GM23338 (cell line): ENCODE results near the gene U2AF1L4. TPM values are rescaled to one million over a fixed set of nuclear protein-coding genes. Genes with fewer than 3 reads are reported as not detected.
A peak's percentile ranks its signal among the peaks of the same experiment; 100 is the strongest.

Experiments used
- ATAC-seq: fragments of 200-7000 bp; cut with Tn5 transposase; 3 replicates; pipeline ENCODE4 v1.9.1; 2020
- DNase-seq: peaks from one replicate; pipeline ENCODE4 v3.0.0-alpha.2; 2015; ENCODE audit warnings: low spot score
- H2AFZ ChIP-seq: fragments of 200-600 bp; sonication (generic); 2 replicates; pipeline ENCODE4 v1.8.0; 2016; ENCODE audit warnings: antibody characterized with exemption, mild to moderate bottlenecking, moderate library complexity
- H3F3A ChIP-seq: fragments of 200-600 bp; sonication (generic); replicated peaks from 2 replicates; pipeline ENCODE4 v1.8.0; 2017; ENCODE audit warnings: antibody characterized with exemption, mixed run types, low read depth
- H3K27ac ChIP-seq: fragments of 200-600 bp; sonication (generic); 2 replicates; pipeline ENCODE4 v1.6.1; 2016; ENCODE audit warnings: low read depth
- H3K27me3 ChIP-seq: fragments of 200-600 bp; sonication (generic); 2 replicates; pipeline ENCODE4 v1.8.0; 2016; ENCODE audit warnings: mild to moderate bottlenecking, mixed run types, moderate library complexity; ENCODE audit not compliant: insufficient read depth
- H3K36me3 ChIP-seq: fragments of 200-600 bp; sonication (generic); 2 replicates; pipeline ENCODE4 v1.8.0; 2016; ENCODE audit warnings: mild to moderate bottlenecking; ENCODE audit not compliant: insufficient read depth
- H3K4me1 ChIP-seq: fragments of 200-600 bp; sonication (generic); 2 replicates; pipeline ENCODE4 v1.8.0; 2016; ENCODE audit warnings: mild to moderate bottlenecking, moderate library complexity; ENCODE audit not compliant: insufficient read depth
- H3K4me2 ChIP-seq: fragments of 200-600 bp; sonication (generic); 2 replicates; pipeline ENCODE4 v1.7.1; 2017; ENCODE audit warnings: mixed run types
- H3K4me3 ChIP-seq: fragments of 200-600 bp; sonication (generic); 2 replicates; pipeline ENCODE4 v1.6.1; 2016; ENCODE audit warnings: mixed run types
- H3K79me2 ChIP-seq: fragments of 200-600 bp; sonication (generic); replicated peaks from 2 replicates; pipeline ENCODE4 v1.8.0; 2017; ENCODE audit warnings: mild to moderate bottlenecking; ENCODE audit not compliant: insufficient read depth
- H3K9me2 ChIP-seq: fragments of 200-600 bp; sonication (generic); 2 replicates; pipeline ENCODE4 v1.8.0; 2017; ENCODE audit not compliant: insufficient read depth
- H4K20me1 ChIP-seq: fragments of 200-600 bp; sonication (generic); replicated peaks from 2 replicates; pipeline ENCODE4 v1.8.0; 2017; ENCODE audit warnings: mild to moderate bottlenecking; ENCODE audit not compliant: insufficient read depth
- H3K27ac Mint-ChIP-seq: 2 replicates; pipeline ENCODE4 v1.8.0; 2020; ENCODE audit warnings: inconsistent platforms, mild to moderate bottlenecking, moderate library complexity, mixed read lengths
- H3K27me3 Mint-ChIP-seq: 3 replicates; pipeline ENCODE4 v1.8.0; 2022; ENCODE audit warnings: low read depth, mild to moderate bottlenecking, moderate library complexity, mixed read lengths, inconsistent platforms; ENCODE audit not compliant: insufficient read depth, poor library complexity
- H3K36me3 Mint-ChIP-seq: 3 replicates; pipeline ENCODE4 v1.8.0; 2021; ENCODE audit warnings: low read depth, mild to moderate bottlenecking, inconsistent platforms, moderate library complexity, mixed read lengths
- H3K4me1 Mint-ChIP-seq: 3 replicates; pipeline ENCODE4 v1.8.0; 2020; ENCODE audit warnings: mild to moderate bottlenecking, inconsistent platforms, mixed read lengths
- H3K4me3 Mint-ChIP-seq: 3 replicates; pipeline ENCODE4 v1.8.0; 2021; ENCODE audit warnings: moderate library complexity, mild to moderate bottlenecking, inconsistent platforms, mixed read lengths
- H3K9me3 Mint-ChIP-seq: 3 replicates; pipeline ENCODE4 v1.8.0; 2020; ENCODE audit warnings: moderate library complexity, mild to moderate bottlenecking, inconsistent platforms, mixed read lengths
- CREB1 ChIP-seq: fragments of 250-450 bp; sonication (Bioruptor Pico); IDR thresholded peaks from 2 replicates; pipeline ENCODE4 v1.5.0; 2020; ENCODE audit warnings: low read depth, mild to moderate bottlenecking, moderate library complexity
- ETS1 ChIP-seq: IDR thresholded peaks from 2 replicates; pipeline ENCODE4 v1.6.1; 2016; ENCODE audit warnings: antibody characterized with exemption
- EZH2phosphoT487 ChIP-seq: fragments of 200-600 bp; sonication (generic); IDR thresholded peaks from one replicate; pipeline ENCODE4 v1.8.1; 2018; ENCODE audit warnings: antibody characterized with exemption; ENCODE audit not compliant: unreplicated experiment
- NANOG ChIP-seq: IDR thresholded peaks from 2 replicates; pipeline ENCODE4 v1.6.1; 2016; ENCODE audit warnings: antibody characterized with exemption, borderline replicate concordance
- POLR2AphosphoS5 ChIP-seq: IDR thresholded peaks from 2 replicates; pipeline ENCODE4 v1.6.1; 2016; ENCODE audit warnings: antibody characterized with exemption, low read depth
- REST ChIP-seq: IDR thresholded peaks from one replicate; pipeline ENCODE4 v1.6.1; 2018; ENCODE audit warnings: antibody characterized with exemption; ENCODE audit not compliant: unreplicated experiment
- STAT1 ChIP-seq: IDR thresholded peaks from one replicate; pipeline ENCODE4 v1.6.1; 2016; ENCODE audit warnings: antibody characterized with exemption; ENCODE audit not compliant: unreplicated experiment
- ZNF114 ChIP-seq: fragments of 250-450 bp; sonication (Bioruptor Pico); IDR thresholded peaks from 2 replicates; pipeline ENCODE4 v1.5.0; 2020; ENCODE audit warnings: mild to moderate bottlenecking, moderate library complexity
- polyA plus RNA-seq: library from polyadenylated mRNA; unstranded; fragments of >200 nt; fragmentation: Nextera tagmentation; extraction: Ambion mirVana; gene quantifications from 2 replicates; pipeline ENCODE4 v1.2.1, GENCODE V29; 2016
- total RNA-seq: library from RNA; depleted of rRNA; stranded (reverse); fragments of >200 nt; shearing (Covaris generic); gene quantifications from 2 replicates; pipeline ENCODE4 v1.2.3, GENCODE V29; 2014
- TF ChIP-seq, protein P1 (sequence below), 2 experiments: fragments of 200-600 bp in 1 of 2; sonication (generic) in 1 of 2; conservative IDR thresholded peaks; 2 replicates each; pipeline versions ENCODE4 v1.5.1 to v1.6.1; 2016 to 2017; ENCODE audit warnings: antibody characterized with exemption in 2 of 2, low read depth in 2 of 2, mild to moderate bottlenecking in 2 of 2, moderate library complexity in 1 of 2

Gene U2AF1L4
- total and polyA plus RNA-seq, 2 experiments from 2014 or later = 13.1 to 23.7 TPM

DNA sequence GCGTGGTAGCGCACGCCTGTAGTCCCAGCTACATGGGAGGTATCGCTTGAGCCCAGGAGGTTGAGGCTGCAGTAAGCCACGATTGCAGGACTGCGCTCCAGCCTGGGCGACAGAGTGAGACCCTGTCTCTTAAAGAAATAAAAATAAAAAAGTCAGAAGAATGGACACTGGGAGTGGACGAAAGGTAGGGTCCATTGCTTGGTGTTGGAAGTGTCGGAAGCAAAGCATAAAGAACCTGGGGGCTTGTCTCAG, 29.8 kb upstream of the U2AF1L4 start (continued):
- TF ChIP-seq REST (no peak), CREB1 (CRISPR knock-in tag) (no peak), EZH2phosphoT487 (no peak)
- TF ChIP-seq, protein P1, sequence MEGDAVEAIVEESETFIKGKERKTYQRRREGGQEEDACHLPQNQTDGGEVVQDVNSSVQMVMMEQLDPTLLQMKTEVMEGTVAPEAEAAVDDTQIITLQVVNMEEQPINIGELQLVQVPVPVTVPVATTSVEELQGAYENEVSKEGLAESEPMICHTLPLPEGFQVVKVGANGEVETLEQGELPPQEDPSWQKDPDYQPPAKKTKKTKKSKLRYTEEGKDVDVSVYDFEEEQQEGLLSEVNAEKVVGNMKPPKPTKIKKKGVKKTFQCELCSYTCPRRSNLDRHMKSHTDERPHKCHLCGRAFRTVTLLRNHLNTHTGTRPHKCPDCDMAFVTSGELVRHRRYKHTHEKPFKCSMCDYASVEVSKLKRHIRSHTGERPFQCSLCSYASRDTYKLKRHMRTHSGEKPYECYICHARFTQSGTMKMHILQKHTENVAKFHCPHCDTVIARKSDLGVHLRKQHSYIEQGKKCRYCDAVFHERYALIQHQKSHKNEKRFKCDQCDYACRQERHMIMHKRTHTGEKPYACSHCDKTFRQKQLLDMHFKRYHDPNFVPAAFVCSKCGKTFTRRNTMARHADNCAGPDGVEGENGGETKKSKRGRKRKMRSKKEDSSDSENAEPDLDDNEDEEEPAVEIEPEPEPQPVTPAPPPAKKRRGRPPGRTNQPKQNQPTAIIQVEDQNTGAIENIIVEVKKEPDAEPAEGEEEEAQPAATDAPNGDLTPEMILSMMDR (conservative IDR thresholded peaks at IDR 0.05; ENCODE audit: low read depth in 2 of 2) = no peak

DNA sequence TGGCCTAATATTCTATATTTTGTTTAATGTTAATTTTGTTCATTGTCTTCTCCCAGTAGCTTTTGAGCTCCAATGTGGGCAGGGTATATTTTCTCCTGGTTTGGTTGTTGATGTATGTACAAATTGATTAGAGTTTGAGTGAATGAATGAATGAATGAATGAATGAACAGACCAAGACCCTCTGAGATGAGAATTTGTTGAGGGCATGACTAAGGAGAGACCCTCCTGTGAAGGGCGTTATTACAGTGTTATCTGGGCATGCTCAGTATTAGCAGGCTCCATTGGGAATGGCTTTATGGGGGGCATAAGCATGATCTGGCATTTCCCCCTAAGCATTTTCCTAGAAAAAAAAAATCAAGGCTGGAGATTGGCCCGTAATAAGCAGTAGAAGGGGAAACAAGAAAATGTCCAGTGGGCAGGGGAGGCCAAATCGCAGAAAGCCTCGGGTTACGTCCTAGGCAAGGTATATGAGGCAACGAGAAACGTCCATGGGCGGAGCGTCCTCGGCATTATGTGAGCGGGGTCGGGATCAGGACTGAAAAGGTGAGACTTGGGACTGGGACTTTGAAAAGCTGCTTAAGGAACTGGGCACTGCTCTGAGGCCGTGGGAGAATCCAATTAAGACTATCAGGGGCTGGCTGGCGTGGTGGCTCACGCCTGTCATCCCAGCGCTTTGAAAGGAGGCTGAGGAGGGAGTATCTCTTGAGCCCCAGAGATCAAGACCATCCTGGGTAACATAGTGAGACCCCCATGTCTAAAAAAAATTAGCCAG, 29.2 kb upstream of the U2AF1L4 start:
- peaks cover 7% of the 10 kb centered on the region; the same call in 1 of the 2 replicates for H3F3A ChIP-seq
- H3K4me3 Mint-ChIP-seq = peak overlapping the region; percentile 1; the same call in 2 of the 3 replicates
- H3K9me3 Mint-ChIP-seq = no peaks in the 10 kb centered on the region; the same call in 2 of the 3 replicates
- H4K20me1 ChIP-seq = no peaks in the 10 kb centered on the region; the same call in 1 of the 2 replicates
- no peaks in the 10 kb centered on the region for H3K9me2 ChIP-seq
- peaks cover 32% of the 10 kb centered on the region for H3K4me1 Mint-ChIP-seq
- no peaks in the 10 kb centered on the region for H3K79me2 ChIP-seq
- peak; percentile 37 for DNase-seq
- peak overlapping the region; percentile 62 for H3K4me2 ChIP-seq
- no peak for ATAC-seq
- H3K27me3 ChIP-seq = peaks cover 16% of the 10 kb centered on the region
- no peak overlapping the region for H3K27ac ChIP-seq
- H3K36me3 ChIP-seq = no peaks in the 10 kb centered on the region
- no peak for TF ChIP-seq POLR2AphosphoS5
- TF ChIP-seq, protein P1 (conservative IDR thresholded peaks at IDR 0.05; ENCODE audit: low read depth in 2 of 2) = no peak
- TF ChIP-seq REST = no peak
- no peak for TF ChIP-seq ETS1
- TF ChIP-seq ZNF114 = no peak
- no peak for TF ChIP-seq EZH2phosphoT487
- TF ChIP-seq STAT1 = no peak
- no peak for TF ChIP-seq NANOG
- no peak for TF ChIP-seq CREB1 (CRISPR knock-in tag)
- H3K27me3 Mint-ChIP-seq = peaks cover 21% of the 10 kb centered on the region
- H3K4me1 ChIP-seq = peaks cover 22% of the 10 kb centered on the region
- no peaks in the 10 kb centered on the region; the same call in 2 of the 3 replicates for H3K36me3 Mint-ChIP-seq
- H2AFZ ChIP-seq = no peak overlapping the region
- H3K4me3 ChIP-seq = peak overlapping the region; percentile 65; the same call in 1 of the 2 replicates
- no peak overlapping the region for H3K27ac Mint-ChIP-seq
